NCI-H526 (cell line): Measurements from ENCODE around the gene SH3PXD2A.
"Not testable (repeated sequence)": the region's sequence is repeated elsewhere in the genome, so short reads cannot be mapped to it uniquely, and the experiment has no call there.

Experiments used
- DNase-seq, 2 experiments: peaks; one replicate each; lab custom pipeline; 2025; lab: John Stamatoyannopoulos, UW

Gene SH3PXD2A

GRCh38 chr10:103789771-103790201 is 65.6 kb downstream of the SH3PXD2A start:
- DNase-seq = peak in 1 of 2 experiments; percentile 35

GRCh38 chr10:103789161-103789560 is 66.2 kb downstream of the SH3PXD2A start:
- no peak for DNase-seq

GRCh38 chr10:103787331-103787730 is 68.0 kb downstream of the SH3PXD2A start:
- DNase-seq = no peak

- no peak for DNase-seq
Observed at GRCh38 chr10:103786020-103786419, 69.4 kb downstream of the SH3PXD2A start.

GRCh38 chr10:103784723-103785418 is 70.5 kb downstream of the SH3PXD2A start:
- peak in 1 of 2 experiments; percentile 26 for DNase-seq

DNA sequence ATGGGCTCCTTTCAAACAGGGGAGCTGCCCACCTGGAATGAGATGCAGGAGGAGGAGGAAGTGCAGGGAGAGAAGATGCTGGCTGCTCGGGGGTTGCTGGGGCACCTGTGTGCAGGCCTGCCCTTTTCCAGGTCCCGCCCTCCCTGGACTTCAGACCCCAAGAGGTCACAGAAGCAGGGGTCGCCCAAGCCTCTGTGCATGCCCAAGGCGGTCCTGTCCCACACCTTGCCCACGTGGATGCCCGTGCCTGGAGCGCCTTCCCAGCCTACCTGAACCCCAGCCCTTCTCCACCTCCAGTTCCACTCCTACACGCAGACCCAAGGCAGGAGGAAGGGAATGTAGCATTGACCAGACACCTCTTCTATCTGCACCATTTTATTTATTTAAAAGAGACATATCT is 71.3 kb downstream of the SH3PXD2A start:
- DNase-seq = no peak

- DNase-seq = no peak
Observed at GRCh38 chr10:103783681-103784080, 71.7 kb downstream of the SH3PXD2A start.

DNA sequence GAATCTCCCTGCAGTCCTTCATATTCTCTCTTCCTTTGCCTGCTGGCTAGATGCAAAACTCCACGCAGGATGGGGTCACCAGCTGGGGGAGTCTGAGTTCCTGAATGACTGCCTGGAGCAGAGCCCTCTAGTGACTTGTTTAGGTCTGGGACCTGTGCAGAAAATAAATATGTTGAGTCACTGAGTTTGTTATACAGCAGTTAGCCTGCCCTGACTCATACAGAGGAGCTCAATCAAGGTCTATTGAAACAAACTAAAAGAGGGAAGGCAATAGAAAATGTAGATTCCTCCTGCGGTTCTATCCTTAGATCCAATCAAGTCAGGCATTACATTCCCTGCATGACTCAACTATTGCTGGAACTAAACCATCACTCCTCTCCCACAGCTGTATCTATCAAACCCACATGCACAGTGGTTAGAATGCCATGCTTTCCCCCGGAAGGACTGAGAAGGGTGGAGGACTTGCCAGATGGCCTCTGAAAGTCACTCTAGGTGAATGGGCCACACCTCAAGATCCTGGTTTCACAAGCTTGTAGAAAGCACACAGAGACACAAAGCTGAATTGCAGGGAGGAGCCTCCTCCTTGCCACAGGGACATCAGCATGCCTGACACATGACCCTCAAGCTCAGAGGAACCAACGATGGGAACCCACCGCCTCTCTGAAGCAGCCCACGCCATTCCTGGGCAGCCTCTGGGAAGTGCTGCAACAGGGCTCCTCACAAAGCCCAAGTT is 73.9 kb downstream of the SH3PXD2A start:
- DNase-seq = peak in 1 of 2 experiments; percentile 8

- no peak for DNase-seq
Observed at GRCh38 chr10:103780242-103781149, 74.9 kb downstream of the SH3PXD2A start.

DNA sequence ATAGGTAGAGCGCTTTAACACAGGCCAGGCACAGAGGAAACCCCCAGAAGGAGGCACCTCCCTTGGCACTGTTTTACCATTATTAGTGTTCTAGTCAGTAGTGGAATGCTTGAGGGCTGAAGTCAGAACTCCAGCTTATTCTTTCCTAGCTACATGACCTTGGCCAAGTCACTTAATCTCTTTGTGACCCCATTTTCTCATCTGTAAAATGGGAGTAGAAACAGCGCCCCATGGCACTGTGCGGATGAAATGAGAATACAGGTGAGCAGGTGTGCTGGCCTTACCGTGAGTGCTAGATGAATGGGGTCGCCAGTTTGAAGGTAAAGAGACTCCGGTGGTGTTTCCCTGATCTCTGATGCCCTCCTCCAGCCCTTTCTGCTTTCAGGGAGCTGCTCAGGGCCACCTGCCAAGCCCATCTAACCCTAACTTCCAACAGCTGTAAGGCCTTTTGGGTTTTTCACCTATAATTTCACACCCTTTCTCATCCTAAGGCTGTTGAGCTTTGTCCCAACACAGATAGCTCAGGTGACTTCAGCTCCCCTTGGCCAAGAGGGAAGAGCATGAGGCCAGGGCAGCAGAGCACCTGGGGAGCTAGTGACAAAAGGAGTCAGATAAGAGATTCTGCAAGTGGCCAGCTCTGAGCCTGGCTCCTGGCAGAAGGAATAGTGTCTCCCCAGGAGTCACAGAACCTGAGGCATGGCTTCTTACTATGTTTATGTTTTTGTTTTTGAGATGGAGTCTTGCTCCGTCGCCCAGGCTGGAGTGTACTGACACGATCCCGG is 76.8 kb downstream of the SH3PXD2A start:
- no peak for DNase-seq

DNA sequence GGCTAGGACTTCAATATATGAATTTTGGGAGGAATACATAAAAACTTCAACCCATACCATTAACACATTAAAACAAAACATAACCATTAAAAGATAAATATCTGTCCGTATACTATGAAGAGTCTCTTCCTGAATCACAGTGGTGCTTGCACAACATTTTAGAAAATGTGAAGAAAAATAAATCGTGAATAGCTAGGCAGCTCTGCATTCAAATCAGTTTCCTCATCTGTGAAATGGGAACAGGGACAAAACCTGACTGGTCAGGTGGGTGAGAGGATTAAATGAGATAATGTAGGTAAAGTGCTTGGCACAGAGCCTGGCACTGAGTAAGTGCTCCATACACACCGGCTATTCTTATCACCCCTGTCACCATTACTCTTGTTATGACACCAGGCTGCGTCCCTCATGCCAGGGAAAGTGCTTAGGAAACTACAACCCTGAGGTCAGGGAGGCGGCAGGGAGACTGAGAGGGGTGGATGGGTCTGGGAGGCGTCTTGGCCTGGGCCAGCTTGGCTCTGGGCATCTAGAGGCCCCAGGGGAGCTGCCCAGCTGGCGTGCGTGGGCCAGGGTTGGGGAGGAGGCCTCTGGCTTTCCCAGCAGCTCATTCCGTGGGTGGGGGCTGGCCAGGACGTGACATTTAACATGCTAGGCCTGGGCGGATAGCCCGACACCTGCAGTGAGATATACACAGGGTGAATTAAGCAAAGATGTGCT is 78.3 kb downstream of the SH3PXD2A start:
- DNase-seq = no peak

GRCh38 chr10:103775776-103776175 is 79.6 kb downstream of the SH3PXD2A start:
- DNase-seq = no peak

DNA sequence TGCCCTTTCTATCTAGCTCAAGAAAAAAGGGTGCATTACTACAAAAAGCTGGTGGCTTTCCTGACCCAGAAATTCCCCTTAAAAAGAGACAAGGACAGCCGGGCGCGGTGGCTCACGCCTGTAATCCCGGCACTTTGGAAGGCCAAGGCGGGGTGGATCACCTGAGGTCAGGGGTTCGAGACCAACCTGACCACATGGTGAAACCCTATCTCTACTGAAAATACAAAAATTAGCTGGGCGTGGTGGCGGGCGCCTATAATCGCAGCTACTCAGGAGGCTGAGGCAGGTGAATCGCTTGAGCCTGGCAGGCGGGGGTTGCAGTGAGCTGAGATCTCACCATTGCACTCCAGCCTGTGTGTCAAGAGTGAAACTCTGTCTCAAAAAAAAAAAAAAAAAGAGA is 82.5 kb downstream of the SH3PXD2A start:
- not testable (repeated sequence) for DNase-seq

GRCh38 chr10:103772096-103772845 is 83.1 kb downstream of the SH3PXD2A start:
- peak; percentile 32 to 55 for DNase-seq

DNA sequence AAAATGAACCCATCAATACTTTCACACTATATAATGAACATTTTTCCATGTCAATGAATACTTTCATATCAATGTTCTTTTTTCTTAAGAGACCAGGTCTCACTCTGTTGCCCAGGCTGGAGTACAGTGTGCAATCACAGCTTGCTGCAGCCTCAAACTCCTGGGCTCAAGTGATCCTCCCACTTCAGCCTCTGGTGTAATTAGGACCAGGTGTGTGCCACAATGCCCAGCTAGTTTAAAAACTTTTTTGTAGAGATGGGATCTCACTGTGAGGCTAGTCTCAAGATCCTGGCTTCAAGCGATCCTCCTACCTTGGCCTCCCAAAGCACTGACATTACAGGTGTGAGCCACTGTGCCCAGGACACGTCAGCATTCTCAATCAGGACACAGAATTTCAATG is 85.2 kb downstream of the SH3PXD2A start:
- no peak for DNase-seq

- no peak for DNase-seq
Observed at GRCh38 chr10:103769176-103769575, 86.2 kb downstream of the SH3PXD2A start.

- no peak for DNase-seq
Observed at GRCh38 chr10:103768345-103768744, 87.0 kb downstream of the SH3PXD2A start.

- DNase-seq = no peak
Observed at GRCh38 chr10:103767756-103768155, 87.6 kb downstream of the SH3PXD2A start.

DNA sequence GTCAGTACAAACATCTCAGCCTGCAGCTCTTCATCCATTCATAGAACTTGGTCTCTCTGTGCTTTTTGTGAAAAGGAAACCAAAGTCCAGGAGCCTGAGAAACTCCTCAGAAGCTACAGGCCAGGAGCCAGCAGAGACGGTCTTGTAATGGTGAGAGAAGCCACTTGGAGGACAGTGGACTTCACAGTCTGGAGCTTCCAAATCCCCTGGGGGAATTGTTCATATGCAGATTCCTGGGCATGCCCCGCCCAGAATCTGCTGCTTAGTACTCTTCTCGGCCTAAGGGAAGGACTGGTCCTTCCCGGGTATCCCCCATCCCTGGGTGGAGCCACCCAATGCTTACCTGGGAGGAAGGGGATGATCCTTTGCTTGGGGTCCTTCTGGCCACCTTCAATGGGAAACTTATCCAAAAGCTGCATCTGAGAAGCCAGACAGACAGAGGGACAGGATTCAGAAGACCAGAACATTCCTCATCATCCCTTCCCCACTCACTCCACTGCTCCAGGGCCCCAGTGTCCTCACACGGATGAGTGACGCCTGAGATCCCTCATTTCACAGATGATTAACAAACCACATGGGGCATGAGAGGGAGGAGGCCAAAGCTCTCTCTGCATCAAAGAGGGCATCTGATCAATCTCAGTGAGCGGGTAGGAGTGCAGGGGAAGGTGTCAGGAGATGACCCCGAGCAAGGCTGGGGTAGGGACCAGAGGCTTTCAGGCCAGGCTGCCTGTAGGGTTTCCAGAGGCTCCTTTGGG is 88.4 kb downstream of the SH3PXD2A start:
- peak in 1 of 2 experiments; percentile 11 for DNase-seq
